Loucy (cell line): Measurements from ENCODE around the gene ZSCAN30.

ENCODE experiments used
- EZH2phosphoT487 ChIP-seq: fragments of 200-600 bp; IDR thresholded peaks from 2 replicates; pipeline ENCODE4 v1.6.1; 2018; ENCODE audit warnings: antibody characterized with exemption, mild to moderate bottlenecking, moderate library complexity, borderline replicate concordance
- TF ChIP-seq, protein P1 (sequence below): fragments of 200-600 bp; sonication (generic); conservative IDR thresholded peaks from 2 replicates; pipeline ENCODE4 v1.5.1; 2014; ENCODE audit warnings: mild to moderate bottlenecking, antibody characterized with exemption, low read length

DNA sequence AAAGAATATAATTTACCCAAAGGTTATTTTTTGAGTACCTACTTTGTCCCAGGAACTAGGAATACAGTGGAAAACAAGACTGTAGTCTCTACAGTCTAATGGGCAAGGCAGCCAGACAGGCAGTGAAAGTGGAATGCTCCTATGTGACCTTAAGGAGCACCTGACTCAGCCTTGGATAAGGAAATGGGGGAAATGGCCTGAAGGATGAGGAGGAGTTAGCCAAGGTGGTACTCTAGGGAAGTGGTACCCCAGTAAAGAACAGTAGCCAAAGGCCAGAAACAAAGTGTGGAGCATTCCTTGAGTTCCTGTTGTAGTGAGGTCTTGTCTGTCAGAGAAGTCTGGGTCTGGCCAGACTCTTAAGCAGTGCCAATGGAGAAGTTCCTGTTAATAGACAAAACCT is 43.2 kb downstream of the ZSCAN30 start:
- TF ChIP-seq, protein P1, sequence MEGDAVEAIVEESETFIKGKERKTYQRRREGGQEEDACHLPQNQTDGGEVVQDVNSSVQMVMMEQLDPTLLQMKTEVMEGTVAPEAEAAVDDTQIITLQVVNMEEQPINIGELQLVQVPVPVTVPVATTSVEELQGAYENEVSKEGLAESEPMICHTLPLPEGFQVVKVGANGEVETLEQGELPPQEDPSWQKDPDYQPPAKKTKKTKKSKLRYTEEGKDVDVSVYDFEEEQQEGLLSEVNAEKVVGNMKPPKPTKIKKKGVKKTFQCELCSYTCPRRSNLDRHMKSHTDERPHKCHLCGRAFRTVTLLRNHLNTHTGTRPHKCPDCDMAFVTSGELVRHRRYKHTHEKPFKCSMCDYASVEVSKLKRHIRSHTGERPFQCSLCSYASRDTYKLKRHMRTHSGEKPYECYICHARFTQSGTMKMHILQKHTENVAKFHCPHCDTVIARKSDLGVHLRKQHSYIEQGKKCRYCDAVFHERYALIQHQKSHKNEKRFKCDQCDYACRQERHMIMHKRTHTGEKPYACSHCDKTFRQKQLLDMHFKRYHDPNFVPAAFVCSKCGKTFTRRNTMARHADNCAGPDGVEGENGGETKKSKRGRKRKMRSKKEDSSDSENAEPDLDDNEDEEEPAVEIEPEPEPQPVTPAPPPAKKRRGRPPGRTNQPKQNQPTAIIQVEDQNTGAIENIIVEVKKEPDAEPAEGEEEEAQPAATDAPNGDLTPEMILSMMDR: no peak
- no peak for TF ChIP-seq EZH2phosphoT487
